Thyroid gland (tissue), 4 donors: Measurements from ENCODE around the gene ARMH2. TPM values are rescaled to one million over a fixed set of nuclear protein-coding genes. Genes with fewer than 3 reads are reported as not detected.
"Not testable (repeated sequence)": the region's sequence is repeated elsewhere in the genome, so short reads cannot be mapped to it uniquely, and the experiment has no call there.

Experiments used
- DNase-seq, 2 donors: peaks; one replicate each; pipeline ENCODE4 v3.0.0-alpha.2; 2019
- H3K27ac ChIP-seq, 3 donors: fragments of 200-600 bp; sonication (generic); 1 replicate in 2 of 3; 2 replicates in 1 of 3; pipeline ENCODE4 v1.5.1; 2016 to 2019; ENCODE audit warnings: mild to moderate bottlenecking in 1 of 3, moderate library complexity in 1 of 3
- H3K27me3 ChIP-seq: fragments of 200-600 bp; sonication (generic); one replicate; pipeline ENCODE4 v1.5.1; 2019
- H3K36me3 ChIP-seq, 2 donors: fragments of 200-600 bp; sonication (generic); one replicate each; pipeline ENCODE4 v1.5.1; 2016 to 2019
- H3K4me1 ChIP-seq, 2 donors: fragments of 200-600 bp; sonication (generic); one replicate each; pipeline ENCODE4 v1.5.1; 2017 to 2019
- H3K4me3 ChIP-seq, 3 donors: fragments of 200-600 bp; sonication (generic); replicated peaks in 1 of 3; 1 replicate in 2 of 3; 2 replicates in 1 of 3; pipeline ENCODE4 v1.5.1; 2016; ENCODE audit warnings: mild to moderate bottlenecking in 1 of 3
- H3K9me3 ChIP-seq: fragments of 200-600 bp; sonication (generic); one replicate; pipeline ENCODE4 v1.5.1; 2017
- POLR2A ChIP-seq, 2 donors: fragments of 450-650 bp; IDR thresholded peaks; one replicate each; pipeline ENCODE4 v1.6.1; 2017; ENCODE audit warnings: antibody characterized with exemption in 2 of 2, mild to moderate bottlenecking in 2 of 2, moderate library complexity in 1 of 2
- WGBS, 2 donors: methylation state at CpG; one replicate each; pipeline ENCODE4 v1.1.5; 2017; 5-methylcytosine and 5-hydroxymethylcytosine counted together
- intact Hi-C: fragments of 100-400 bp; cut with DNase I; formaldehyde crosslinking; loops from one replicate; pipeline ENCODE4 v1.15.1; 2023
- total RNA-seq, 4 donors: library from RNA; depleted of rRNA; stranded (reverse); fragments of >200 nt; gene quantifications; one replicate each; pipeline ENCODE4 v1.2.3, GENCODE V29; 2016
- TF ChIP-seq, protein P1 (sequence below), 6 experiments: fragments of 200-600 bp in 3 of 6; fragments of 450-650 bp in 3 of 6; sonication (generic) in 3 of 6; IDR thresholded peaks; one replicate each; pipeline ENCODE4 v1.5.1; 2016 to 2019; ENCODE audit warnings: antibody characterized with exemption in 6 of 6, mild to moderate bottlenecking in 2 of 6, inconsistent platforms in 1 of 6, moderate library complexity in 1 of 6

The ARMH2 gene
- total RNA-seq, 4 donors from 2014 or later: not detected

DNA sequence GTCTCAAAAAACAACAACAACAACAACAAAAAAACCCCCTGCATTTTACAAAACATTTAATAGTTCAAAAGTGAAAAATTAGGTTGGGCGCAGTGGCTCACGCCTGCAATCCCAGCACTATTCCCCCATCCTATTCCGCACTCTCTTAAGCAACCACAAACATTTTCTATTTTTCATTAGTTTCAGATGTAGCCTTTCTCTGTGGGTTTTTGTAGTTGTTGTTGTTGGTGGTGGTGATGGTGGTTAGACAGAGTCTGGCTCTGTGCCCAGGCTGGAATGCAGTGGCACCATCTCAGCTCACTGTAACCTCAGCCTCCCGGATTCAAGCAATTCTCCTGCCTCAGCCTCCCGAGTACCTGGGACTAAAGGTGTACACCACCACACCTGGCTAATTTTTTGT is 30.4 kb downstream of the ARMH2 start:
- WGBS, 2 donors: 97 to 98% methylated on average over 5 of the region's 5 CpGs
- DNase-seq: no peak
- Histone ChIP-seq H3K27ac (no peak overlapping the region), H3K9me3 (no peaks in the 10 kb centered on the region), H3K4me3 (no peak overlapping the region), H3K27me3 (no peaks in the 10 kb centered on the region), H3K36me3 (no peaks in the 10 kb centered on the region), H3K4me1 (peaks cover 3 to 4% of the 10 kb centered on the region in 2 donors)
- TF ChIP-seq POLR2A (IDR thresholded peaks at IDR 0.05): no peak
- TF ChIP-seq, protein P1, sequence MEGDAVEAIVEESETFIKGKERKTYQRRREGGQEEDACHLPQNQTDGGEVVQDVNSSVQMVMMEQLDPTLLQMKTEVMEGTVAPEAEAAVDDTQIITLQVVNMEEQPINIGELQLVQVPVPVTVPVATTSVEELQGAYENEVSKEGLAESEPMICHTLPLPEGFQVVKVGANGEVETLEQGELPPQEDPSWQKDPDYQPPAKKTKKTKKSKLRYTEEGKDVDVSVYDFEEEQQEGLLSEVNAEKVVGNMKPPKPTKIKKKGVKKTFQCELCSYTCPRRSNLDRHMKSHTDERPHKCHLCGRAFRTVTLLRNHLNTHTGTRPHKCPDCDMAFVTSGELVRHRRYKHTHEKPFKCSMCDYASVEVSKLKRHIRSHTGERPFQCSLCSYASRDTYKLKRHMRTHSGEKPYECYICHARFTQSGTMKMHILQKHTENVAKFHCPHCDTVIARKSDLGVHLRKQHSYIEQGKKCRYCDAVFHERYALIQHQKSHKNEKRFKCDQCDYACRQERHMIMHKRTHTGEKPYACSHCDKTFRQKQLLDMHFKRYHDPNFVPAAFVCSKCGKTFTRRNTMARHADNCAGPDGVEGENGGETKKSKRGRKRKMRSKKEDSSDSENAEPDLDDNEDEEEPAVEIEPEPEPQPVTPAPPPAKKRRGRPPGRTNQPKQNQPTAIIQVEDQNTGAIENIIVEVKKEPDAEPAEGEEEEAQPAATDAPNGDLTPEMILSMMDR (IDR thresholded peaks at IDR 0.05): no peak
- intact Hi-C loops: loop anchor here (5.0 kb wide), 1 partner anchor 186 kb away; no protein-coding TSS in a partner anchor

DNA sequence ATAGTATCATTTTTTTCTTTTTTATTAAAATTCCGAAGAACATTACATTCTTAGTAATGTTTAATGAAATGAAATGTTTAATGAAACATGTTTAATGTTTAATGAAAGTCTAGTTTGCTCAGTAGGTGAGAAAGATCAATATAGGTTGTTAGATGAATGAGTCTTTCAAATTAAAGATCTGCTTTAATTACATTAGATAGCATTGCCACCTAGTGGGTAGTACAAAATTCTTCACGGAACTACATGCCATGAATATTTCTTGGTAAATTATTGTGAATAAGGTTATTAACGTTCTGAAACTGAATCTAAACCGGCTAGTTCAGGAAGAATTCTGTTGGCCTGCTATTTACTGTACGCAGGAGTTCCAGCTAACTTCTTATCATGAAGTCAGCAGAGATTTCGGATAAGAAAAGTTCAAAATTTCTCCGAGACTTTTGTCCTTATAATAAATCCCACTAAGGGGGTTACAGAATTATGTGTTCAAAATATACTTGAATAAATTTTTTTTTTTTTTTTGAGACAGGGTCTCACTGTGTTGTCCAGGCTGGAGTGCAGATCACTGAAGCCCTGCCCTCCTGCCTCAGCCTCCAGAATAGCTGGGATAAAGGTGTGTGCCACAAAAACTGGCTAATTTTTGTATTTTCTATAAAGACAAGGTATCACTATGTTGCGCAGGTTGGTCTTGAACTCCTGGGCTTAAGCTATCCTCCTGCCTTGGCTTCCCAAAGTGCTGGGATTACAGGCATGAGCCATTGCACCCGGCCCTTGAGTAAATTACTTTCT is 31.8 kb downstream of the ARMH2 start:
- Histone ChIP-seq H3K4me1 (peaks cover 3 to 8% of the 10 kb centered on the region in 2 donors), H3K27me3 (no peaks in the 10 kb centered on the region), H3K36me3 (no peaks in the 10 kb centered on the region), H3K27ac (no peak overlapping the region), H3K9me3 (no peaks in the 10 kb centered on the region), H3K4me3 (no peak overlapping the region)
- TF ChIP-seq, protein P1 (IDR thresholded peaks at IDR 0.05): peak in 4 of 6 experiments; percentile 25 to 56 (median 55)
- no peak for TF ChIP-seq POLR2A (IDR thresholded peaks at IDR 0.05)
- DNase-seq: no peak
- intact Hi-C loops: loop anchor here (5.0 kb wide), 1 partner anchor 185 kb away; no protein-coding TSS in a partner anchor
- 64 to 66% methylated on average over 9 of the region's 9 CpGs for WGBS, 2 donors

- not testable (repeated sequence) for H3K4me1 ChIP-seq, H3K36me3 ChIP-seq, DNase-seq, H3K4me3 ChIP-seq, H3K27ac ChIP-seq, H3K9me3 ChIP-seq, H3K27me3 ChIP-seq
- intact Hi-C loops: loop anchor here (5.0 kb wide), 1 partner anchor 184 kb away; no protein-coding TSS in a partner anchor
- 94 to 100% methylated on average over 5 to 12 of the region's 26 CpGs for WGBS, 2 donors
Observed at GRCh38 chr6:24765968-24766367, 32.7 kb downstream of the ARMH2 start.

- H3K9me3 ChIP-seq, H3K27ac ChIP-seq, H3K36me3 ChIP-seq, DNase-seq, H3K27me3 ChIP-seq, H3K4me3 ChIP-seq, H3K4me1 ChIP-seq: not testable (repeated sequence)
- intact Hi-C loops: loop anchor here (5.0 kb wide), 1 partner anchor 183 kb away; no protein-coding TSS in a partner anchor
- WGBS, 2 donors: 89 to 90% methylated on average over 20 of the region's 20 CpGs
Observed at GRCh38 chr6:24764833-24765828, 33.6 kb downstream of the ARMH2 start.

DNA sequence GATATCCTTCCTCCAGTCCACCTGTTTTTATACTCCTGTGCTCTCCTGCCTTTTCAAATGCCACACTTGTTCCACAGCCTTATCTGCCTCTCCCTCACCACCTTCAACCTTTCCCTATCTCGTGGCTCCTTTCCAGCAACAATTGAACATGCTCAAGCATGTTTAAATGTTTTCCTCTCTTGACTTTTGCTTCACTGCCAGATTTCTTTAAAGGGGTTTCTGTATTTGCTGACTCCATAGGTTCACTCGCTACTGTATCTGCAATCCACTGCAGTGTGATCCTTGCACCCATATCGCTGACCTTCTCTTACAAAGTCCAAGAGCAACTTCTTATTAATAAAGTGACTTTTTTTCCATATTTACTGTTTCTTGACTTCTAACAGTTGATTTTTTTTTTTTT is 35.1 kb downstream of the ARMH2 start:
- no peak overlapping the region for H3K4me3 ChIP-seq
- H3K4me1 ChIP-seq: peaks cover 9 to 12% of the 10 kb centered on the region in 2 donors
- H3K9me3 ChIP-seq: no peaks in the 10 kb centered on the region
- no peaks in the 10 kb centered on the region for H3K27me3 ChIP-seq
- H3K36me3 ChIP-seq: no peaks in the 10 kb centered on the region
- no peak for DNase-seq
- intact Hi-C loops: no loop called here
- peak overlapping the region in 1 of 3 donors; percentile 23 for H3K27ac ChIP-seq
- TF ChIP-seq POLR2A (IDR thresholded peaks at IDR 0.05): no peak
- TF ChIP-seq, protein P1 (IDR thresholded peaks at IDR 0.05): no peak
- 48 to 56% methylated on average over 3 of the region's 3 CpGs for WGBS, 2 donors
